T-helper 2 cell treated with Interferon-gamma antibody and Interleukin-4, amounts not matched to agents 100 ng/mL and 5 ng/mL, for 36 hours (primary cell): ENCODE measurements around the gene NHLH2. TPM values are rescaled to one million over a fixed set of nuclear protein-coding genes. Genes with fewer than 3 reads are reported as not detected.

Experiments
- intact Hi-C: fragments of 100-400 bp; cut with micrococcal nuclease; formaldehyde crosslinking; loops from one replicate; pipeline ENCODE4 v1.15.1; 2023
- total RNA-seq: library from RNA; stranded (reverse); gene quantifications from 2 replicates; pipeline ENCODE4 v1.2.3, GENCODE V29; 2022

The NHLH2 gene
- not detected in 2 replicates for total RNA-seq

DNA sequence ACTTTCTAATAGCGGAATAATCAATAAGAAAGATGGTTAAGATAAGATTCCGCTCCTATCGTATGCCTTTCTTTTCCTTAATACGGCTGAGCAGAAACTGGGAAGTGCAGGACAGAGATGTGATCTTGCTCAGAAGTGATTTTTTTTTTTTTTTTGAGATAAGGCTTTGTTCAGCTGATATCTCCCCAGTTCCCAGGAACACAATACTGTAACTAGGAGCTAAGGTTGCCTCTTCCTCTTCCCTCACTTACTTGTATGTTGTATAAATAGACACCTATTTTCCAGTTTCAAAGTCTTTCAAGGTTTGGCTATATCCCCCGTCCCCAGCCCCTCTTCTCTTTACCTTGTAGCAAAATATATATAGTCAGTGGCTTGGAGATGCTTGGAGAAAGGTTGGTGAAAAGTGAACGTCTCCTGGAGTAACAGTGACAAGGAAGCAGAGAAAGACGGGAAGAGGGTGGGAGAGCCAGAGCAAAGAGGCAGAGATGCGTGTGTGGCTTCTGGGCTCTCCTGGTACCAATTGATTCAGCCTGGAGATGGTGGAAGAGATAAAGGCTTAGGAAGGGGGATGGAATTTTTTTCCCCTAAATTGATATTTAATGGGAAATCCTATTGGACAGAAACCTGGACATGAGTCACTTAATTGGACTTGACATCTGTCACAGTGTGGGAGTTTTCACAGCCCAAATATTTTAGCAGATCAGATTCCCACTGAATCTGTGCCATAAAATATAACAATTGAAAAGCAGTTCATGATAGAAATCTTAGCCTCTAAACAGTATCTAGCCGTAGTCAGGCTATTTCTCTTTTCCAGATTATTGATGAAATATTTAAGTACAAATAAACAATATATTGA is at the start of gene NHLH2:
NHLH2 (minus strand) TSS at position 522 of the 856 bp plus-strand sequence. CDS start 2,754 bp downstream, outside the sequence.
- intact Hi-C loops: no loop called here

DNA sequence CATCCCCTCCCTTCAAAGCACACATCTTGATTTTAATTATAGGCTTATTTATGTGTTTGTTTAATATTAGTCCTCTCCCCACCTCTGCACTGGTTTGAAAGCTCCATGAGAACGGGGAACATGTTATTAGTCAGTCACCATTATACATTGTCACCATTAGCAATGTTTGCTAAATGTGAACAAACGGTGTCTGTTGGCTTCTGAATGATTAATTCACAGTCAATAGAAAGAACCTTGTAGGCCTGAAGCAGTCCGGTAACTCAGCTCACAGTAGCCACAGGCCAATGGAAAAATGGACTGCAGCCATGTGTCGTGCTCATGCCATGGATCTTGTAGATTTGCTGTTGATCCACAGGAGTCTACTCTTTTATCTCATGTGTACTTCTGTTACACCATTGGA is 49.7 kb upstream of the NHLH2 start:
- intact Hi-C loops: no loop called here

DNA sequence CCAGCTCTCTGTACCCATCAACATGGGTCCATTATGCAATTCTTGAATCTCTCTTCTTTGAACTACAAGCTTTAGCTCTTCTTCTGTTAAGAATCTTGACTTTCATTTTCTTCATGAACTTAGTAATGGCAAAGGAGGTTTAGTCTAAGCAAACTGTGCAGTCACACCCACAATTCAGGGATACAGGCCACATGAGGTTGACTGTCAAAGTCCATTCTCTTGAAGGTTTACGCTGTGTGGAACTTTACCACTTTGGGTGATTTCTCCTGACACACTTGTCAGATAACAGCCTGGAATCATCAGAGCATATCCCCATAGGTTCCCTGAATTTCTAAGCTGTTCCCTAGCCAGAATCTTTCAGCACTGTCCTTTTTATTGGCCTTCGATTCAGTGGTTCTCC is 48.0 kb upstream of the NHLH2 start:
- intact Hi-C loops: no loop called here

DNA sequence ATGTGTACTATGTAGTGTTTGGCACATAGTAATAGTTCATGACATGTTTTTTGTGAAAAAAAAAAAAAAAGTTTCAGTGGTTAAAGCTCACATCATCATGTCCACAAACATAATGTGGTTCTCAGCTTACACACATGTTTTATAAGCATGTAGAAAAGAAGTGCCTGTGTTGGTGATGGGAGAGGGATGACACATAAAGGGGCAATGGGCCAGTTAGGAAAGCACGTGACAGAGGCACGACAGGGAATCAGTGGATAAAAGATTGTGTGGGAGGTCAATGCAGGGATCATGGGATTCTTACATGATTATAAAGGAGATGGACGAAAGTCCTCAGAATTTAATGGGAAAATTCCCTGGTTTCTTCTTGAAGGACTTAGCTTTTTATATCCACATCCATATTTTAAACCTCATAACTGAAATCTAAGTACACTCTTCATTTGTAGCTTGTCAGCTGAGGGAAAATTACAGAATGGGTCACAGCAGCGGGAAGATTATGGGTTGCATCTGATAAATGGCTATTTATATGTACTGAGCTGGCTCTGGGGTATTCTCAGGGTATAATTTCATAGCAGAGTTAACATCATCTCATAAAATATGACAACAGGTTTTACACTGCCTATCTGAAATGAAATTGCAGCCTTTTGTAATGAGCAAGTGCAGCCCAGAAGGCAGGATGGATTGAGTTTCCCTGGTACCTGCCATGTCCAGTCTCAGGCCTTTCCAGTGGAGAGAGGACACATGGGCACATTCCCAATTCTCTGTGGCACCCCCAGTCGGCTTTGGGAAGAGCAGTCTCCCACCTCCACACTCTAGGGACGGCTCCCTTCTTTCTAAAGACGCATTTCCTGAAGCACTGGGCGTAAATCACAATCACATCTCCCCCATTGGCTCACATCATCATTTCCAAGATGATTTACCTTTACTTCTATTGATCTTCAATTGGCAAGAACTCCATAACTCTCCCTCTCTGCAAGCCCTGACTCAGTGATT is 42.3 kb upstream of the NHLH2 start:
- intact Hi-C loops: no loop called here

DNA sequence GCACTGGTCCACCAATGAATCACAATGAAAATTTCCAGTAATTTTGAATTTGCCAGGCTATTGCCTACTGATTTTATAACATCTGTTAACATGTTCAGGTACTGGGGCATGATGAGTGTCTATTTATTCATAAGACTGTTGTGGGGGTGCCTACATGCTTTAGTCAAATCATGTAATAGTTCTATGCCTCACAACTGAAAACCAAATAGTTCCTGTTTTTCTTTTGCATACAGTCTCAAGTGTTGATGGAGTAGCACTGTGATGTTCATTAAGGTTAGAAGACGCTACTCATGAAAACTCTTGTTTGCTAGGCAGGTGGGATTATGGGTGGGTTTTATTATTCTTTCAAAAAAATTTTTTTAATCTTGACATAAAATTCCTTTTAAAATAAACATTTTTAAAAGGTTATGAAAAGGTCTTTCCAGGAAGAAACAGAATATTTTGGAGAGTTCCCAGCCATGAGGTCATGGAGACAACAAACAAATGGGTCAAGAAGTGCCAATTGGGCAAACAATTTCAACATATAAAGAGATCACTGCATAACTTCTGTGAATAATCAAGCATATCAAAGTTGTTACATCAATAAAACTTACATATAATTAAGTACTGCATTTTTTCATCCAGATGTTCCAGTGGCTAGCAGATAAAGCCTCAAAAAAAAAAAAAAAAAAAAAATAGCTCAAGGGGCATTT is 40.2 kb upstream of the NHLH2 start:
- intact Hi-C loops: no loop called here

DNA sequence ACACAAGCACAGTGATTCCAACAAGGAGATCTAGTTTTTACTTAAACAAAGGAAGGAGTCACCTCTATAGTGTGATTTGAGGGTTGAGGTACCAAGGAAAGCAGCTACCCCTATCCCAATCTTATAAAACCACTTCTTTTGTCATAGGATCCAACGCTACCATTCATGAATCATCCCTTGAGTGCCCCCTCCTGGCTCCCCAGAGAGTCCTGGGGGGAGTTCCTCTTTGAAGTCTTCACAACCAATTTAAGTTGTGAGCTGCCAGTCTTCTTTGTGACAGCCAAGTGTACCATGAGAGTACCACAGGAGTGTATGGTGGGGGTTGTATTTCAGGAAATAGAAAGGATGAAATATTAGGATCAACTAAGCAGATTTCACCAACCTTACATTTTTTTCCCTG is 39.1 kb upstream of the NHLH2 start:
- intact Hi-C loops: no loop called here

DNA sequence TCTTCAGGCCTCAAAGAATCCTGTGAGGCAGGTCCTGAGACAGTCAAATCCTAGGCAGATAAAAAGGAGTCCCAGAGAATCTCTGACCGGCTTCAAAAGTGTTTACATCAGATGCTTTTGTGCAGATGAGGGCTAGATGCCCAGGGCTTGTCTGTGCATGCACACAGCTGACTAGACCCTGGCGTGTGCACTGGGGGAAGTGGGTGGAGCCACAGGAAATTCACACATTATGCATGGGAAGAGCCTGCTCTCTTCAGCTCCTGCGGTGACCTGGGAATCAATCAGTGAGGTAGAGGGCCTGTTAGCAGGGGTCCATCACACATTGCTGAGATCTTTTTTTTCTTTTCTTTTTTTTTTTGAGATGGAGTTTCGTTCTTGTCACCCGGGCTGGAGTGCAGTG is 36.6 kb upstream of the NHLH2 start:
- intact Hi-C loops: no loop called here

DNA sequence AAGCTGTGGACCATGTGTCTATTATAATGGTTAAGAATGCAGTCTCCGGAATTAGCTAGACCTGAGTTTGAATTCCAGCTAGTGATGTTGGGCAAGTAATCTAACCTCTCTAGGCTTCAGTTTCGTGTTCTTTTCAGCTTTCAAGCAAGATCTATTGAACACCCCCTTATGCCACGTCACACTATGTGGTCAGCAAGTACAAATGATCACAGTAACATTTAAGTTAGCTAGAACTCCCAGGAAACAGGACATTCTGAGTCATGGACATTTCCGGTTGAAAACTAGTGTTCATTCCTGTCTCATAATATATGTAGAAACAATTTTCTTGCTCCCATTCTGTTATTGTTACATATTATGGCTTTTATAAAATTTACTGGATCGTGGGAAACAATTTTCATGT is 34.0 kb upstream of the NHLH2 start:
- intact Hi-C loops: no loop called here

DNA sequence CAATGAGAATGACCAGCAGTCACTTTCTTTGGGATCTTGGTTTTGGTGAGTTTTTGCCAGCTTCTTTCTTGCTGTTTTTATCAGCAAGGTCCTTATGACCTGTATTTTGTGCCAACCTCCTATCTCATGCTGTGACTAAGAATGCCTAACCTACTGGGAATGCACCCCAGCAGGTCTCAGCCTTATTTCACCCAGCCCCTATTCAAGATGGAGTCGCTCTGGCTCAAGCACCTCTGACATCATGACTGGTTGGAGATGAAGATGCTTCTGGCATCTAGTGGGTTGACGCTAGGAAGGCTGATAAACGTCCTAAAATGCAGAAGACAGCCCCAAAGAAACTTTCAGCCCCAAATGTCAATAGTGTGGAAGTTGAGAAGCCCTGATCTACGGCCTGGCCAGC is 33.6 kb upstream of the NHLH2 start:
- intact Hi-C loops: no loop called here

DNA sequence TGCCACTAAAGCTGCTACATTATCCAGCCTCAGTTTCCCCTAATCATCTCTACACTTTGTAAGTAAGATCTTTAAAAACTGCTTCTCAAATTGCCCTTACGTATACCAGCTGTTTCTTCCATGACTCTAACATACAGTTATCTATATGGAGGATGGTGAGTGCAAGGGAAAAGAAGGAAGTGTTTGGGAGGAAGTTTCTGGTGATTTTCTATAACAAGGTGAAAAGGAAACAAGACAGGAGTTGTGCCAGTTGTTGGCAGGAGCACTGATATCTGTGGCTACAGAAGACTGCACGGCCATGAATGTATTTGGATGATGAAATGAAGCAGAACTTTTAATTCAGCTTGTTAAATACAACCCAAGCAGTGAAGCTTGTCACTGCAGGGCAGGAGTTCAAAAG is 32.3 kb upstream of the NHLH2 start:
- intact Hi-C loops: no loop called here

DNA sequence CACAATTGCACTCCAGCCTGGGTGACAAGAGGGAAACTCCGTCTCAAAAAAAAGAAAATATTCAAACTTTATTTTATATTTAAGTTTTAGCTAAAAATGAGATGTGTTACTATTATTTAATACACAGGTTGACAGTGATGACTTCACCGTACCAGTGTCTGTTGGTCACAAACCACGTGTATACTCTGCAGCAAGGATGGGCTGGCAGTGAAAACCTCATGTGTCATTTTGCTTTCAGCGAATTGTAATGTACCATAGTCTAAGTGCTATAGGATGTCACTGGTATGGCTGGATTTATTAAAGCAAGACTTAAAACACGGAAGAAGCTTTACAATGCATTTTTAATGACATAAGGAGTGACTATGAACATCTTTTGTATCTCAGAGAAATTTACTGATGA is 28.1 kb upstream of the NHLH2 start:
- intact Hi-C loops: no loop called here

DNA sequence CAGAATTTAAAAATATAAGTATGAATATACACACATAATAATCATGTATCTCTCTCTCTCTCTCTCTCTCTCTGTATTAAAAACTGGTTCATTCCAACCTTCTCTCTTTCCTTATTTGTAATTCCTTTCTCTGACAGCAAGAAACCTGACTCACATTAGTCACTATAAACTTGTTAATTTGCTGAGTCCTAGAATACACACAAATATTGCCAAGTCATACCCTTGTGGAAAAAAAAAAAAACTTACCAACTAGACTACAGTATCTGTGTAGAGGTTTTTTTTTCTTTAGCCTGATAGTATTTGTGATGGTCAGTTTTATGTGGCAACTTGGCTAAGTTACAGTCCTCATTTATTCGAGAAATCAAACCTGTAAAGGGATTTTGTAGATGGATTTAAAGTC is 26.3 kb upstream of the NHLH2 start:
- intact Hi-C loops: no loop called here

DNA sequence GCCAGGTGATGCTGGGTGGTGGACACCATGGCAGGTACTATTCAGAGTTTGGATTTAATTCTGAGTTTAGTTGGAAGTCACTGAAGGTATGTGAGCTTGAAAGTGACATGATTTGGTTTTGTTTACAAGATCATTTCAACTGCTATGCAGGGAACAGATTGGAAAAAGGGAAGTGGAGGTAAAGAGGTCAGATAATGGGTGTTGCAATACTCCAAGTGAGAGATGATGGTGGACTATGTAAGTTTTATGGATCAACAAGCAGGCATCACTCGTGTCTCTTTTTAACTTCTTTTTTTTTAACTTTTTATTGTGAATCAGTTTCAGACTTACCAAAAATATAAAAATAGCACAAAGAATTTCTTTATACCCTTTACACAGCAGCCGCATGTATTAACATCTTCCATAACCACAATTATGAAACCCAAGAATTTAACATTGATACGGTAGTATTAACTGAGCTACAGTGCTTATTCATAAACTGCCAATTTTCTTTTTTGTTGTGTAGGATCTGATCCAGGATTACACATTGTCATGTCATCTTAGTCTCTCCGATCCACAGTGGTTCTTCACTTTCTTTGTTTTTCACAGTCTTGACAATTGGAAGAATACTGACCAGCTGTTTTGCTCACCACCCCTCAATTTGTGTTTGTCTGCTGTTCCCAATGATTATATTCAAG is 24.9 kb upstream of the NHLH2 start:
- intact Hi-C loops: no loop called here

DNA sequence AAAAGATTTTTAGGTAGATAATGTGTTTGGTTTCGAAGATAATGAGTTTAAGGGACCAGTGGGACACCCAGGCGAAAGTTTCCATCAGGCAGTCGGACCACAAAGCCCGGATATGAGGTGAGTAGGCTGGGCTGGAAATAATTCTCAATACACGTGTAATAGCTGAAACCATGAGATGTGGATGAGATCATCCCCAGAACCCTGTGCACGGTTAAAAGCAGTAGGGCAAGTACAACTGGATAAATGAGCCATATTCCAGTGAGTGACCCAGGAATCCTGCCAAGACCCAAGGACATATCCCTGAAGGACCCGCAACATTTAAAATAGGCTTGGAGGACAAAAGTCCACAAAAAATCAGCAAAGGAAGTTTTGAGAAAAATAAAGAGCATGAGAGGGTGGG is 21.5 kb upstream of the NHLH2 start:
- intact Hi-C loops: no loop called here

DNA sequence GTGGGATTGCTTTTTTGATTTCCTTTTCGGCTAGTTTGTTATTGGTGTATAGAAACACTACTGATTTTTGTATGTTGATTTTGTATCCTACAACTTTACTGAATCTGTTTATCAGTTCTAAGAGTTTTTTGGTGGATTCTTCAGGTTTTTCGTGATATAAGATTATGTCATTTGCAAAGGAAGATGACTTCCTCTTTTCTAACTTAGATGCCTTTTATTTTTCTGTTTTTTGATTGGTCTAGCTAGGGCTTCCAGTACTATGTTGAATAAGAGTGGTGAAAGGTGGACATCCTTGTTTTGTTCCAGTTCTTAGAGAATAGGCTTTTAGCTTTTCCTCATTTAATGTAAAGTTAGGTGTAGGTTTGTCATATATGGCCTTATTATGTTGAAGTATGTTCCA is 13.1 kb upstream of the NHLH2 start:
- intact Hi-C loops: no loop called here

DNA sequence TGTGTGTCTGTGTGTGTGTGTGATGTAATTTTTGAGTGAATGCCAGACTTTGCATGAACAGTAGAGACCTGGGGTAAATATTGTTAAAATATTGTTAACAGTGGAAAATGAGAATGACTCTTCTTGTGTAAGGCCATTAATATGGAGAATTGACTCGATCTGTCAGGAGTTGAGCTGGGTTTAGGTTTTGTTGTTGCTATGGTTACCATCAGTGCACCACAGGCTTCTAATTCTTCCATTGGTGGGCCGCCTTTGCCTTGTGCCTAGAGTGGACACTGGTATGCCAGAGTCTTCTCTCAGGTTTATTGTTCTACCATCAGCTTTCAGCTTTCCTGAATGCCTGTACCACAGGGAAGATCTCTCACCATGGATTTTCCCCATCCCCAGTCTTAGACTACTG is 10.0 kb upstream of the NHLH2 start:
- intact Hi-C loops: no loop called here

DNA sequence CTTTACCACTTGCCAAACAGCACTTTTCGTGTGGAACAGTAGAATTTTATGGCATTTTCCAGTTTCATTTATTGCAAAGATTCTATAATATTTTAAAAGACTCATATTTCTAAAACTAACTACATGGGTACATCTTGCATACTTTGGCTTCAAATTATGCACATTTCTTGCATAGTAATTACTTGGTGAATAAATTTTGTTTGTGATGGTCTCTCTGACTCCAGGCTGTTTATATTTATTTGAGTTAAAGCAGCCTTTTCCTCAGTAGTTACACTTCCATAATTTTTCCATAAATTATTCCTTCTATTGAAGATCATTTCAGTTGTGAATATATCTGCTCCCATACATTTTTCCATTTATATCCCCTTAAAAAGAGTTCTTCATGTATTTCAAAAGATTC is 6.9 kb upstream of the NHLH2 start:
- intact Hi-C loops: no loop called here

DNA sequence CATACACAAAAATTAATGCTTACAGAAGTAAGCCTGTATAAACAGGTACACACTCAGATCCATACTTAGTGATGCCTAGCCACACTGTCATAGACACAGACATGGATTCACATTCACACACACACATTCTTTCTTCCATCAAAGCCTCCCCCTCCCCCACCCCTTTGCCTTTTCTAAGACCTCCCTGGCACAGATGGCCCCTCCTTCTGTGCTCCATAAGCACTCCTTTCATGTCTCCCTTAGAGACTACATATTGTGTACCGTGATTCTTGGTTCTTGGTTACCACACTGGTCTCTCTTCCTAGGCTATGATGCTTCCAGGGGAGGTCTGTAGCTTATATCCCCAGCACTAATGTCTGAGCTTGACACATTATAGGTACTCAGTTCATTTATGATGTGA is 2.0 kb upstream of the NHLH2 start:
- intact Hi-C loops: no loop called here

DNA sequence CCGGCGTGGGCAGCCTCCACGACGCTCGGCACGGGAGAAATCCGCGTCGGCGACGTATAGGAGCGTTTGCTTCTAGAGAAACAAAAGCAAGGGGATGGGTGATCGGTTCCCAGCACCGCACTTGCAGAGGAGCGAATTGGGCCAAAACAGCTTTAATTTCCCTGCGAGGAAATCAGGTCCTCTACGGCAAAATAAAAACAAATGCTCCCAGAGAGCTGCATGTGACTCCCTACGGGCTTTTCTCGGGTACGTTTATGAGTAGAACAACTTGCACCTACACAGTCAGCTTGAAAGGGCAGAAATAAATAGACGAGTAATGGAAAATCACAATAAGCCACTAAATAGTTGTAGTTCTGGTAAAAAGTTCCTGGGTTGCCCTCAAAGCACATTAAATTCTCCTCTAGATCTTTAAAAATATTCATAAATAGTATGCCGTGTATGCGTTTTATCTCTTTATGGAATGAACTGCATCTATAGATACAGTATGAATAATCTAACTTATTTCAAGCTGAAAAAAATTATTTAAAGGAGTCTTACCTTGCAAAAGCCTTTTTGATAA is 1.2 kb downstream of the NHLH2 start:
- intact Hi-C loops: no loop called here

DNA sequence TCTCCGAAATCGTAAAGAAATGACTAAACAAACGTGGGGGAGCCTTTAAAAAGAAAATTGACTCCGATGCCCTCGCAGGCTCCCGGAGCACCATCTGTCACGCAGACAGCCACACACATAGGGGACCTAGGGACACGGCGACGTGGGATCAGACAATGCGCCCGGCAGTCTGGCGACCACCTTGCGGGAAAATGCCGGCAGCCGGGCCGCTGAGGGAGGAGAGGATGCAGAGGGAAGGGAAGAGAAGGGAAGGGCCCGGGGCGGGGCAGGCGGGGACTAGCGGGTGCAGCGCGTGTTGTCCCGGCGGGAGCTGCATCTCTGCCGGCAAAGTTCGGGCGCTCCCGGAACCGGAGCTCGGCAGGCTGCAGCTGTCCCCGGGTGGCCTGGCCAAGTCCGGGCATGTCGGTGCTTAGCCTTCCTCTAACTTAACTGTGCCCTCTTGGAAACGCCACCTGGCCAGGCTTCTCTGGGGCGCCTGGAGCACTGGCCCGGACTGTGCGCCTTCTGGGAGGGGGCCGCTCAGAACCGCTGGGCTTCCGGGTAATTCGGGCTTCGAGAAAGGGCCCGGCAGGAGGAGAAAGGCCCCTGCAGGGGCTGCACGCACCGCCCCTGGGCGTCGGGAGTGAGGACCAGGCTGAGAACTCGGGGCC is 1.8 kb downstream of the NHLH2 start:
- intact Hi-C loops: no loop called here
